Coronary artery (tissue), 2 donors: ENCODE measurements around the gene ERBIN.
"Not testable (repeated sequence)": the region's sequence is repeated elsewhere in the genome, so short reads cannot be mapped to it uniquely, and the experiment has no call there.

ENCODE experiments used
- DNase-seq: peaks from one replicate; pipeline ENCODE4 v3.0.0-alpha.2; 2017; ENCODE audit warnings: low spot score
- H3K27ac ChIP-seq, 2 donors: fragments of 200-600 bp; sonication (generic); one replicate each; pipeline ENCODE4 v1.5.1; 2016 to 2019
- H3K4me3 ChIP-seq: fragments of 200-600 bp; sonication (generic); 2 replicates; pipeline ENCODE4 v1.5.1; 2016; ENCODE audit warnings: mild to moderate bottlenecking, moderate library complexity
- TF ChIP-seq, protein P1 (sequence below): fragments of 200-600 bp; sonication (generic); IDR thresholded peaks from one replicate; pipeline ENCODE4 v1.5.1; 2019; ENCODE audit warnings: antibody characterized with exemption

The ERBIN gene

DNA sequence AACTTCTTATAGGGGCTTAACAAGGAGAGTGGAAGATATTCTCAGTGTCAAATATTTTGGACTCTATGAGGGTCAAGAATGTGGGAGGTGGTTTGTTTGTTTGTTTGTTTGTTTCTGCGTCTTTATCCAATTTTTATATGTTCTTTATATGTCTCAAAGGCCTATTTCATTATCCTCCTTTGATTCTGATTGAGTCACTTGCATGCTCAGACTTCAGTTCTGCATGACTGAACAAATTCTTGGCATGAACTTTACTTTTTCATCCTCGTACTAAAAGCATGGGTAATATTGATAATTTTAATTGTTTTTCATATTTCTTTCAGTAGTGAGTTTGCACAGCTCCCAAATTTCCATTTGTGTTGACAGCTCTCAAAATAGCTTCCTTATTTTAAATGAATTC, 19.2 kb upstream of the ERBIN start:
- TF ChIP-seq, protein P1, sequence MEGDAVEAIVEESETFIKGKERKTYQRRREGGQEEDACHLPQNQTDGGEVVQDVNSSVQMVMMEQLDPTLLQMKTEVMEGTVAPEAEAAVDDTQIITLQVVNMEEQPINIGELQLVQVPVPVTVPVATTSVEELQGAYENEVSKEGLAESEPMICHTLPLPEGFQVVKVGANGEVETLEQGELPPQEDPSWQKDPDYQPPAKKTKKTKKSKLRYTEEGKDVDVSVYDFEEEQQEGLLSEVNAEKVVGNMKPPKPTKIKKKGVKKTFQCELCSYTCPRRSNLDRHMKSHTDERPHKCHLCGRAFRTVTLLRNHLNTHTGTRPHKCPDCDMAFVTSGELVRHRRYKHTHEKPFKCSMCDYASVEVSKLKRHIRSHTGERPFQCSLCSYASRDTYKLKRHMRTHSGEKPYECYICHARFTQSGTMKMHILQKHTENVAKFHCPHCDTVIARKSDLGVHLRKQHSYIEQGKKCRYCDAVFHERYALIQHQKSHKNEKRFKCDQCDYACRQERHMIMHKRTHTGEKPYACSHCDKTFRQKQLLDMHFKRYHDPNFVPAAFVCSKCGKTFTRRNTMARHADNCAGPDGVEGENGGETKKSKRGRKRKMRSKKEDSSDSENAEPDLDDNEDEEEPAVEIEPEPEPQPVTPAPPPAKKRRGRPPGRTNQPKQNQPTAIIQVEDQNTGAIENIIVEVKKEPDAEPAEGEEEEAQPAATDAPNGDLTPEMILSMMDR = no peak
- no peak for DNase-seq
- Histone ChIP-seq H3K27ac (no peak overlapping the region), H3K4me3 (no peak overlapping the region)

DNA sequence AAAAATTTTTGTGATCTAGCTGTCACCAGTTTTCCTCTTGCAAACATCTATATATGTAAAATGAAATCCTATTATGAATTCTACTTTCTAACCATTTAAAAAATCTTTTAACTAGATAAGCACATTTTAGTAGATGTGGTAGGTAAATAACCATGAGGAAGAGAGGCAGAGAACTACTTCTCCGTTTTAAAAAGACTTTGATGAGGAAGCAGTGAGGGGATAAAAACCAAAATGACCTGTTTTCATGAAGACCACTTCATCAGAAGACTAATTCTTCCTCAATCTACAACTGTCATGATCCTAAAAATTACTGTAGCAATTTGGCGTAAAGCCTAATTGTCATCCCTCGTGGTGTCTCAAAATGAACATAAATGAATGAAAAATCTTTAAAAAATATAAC, 15.7 kb upstream of the ERBIN start:
- DNase-seq = no peak
- TF ChIP-seq, protein P1 = no peak
- Histone ChIP-seq H3K4me3 (no peak overlapping the region), H3K27ac (no peak overlapping the region)

DNA sequence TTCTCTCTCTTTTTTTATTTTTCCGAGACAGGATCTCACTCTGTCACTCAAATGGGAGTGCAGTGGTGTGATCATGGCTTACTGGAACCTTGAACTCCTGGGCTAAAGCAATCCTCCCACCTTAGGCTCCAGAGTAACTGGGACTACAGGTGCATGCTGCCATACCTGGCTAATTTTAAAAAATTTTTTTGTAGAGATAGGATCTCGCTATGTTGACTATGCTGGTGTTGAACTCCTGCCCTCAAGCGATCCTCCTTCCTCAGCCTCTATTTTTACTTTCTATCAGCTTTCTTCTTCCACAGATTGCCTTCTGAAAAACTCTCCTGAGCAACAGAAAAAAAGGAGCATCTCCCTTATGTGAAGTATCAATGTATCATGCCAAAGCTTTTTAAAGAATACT, 14.1 kb upstream of the ERBIN start:
- Histone ChIP-seq H3K27ac (no peak overlapping the region), H3K4me3 (no peak overlapping the region)
- TF ChIP-seq, protein P1 = no peak
- DNase-seq = no peak

DNA sequence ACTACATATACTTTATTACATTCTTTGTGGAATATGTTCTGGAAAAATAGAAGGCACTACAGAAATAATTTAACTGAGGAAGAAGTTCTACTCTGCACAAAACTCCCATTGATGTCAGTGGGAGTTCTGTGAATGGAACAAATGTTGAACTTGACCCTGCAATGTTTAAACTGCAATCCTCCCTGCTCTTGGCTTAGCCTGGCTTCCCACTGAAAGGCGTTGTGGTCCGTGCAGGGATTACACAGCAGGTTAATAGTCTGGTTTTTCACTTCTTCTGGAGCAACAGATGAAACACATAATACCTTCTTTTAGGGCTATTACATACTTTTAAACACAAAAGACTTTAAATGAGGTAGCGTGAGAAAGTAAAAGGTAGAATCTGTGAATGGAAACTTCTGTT, 12.9 kb upstream of the ERBIN start:
- TF ChIP-seq, protein P1 = no peak
- no peak overlapping the region for H3K4me3 ChIP-seq
- no peak overlapping the region for H3K27ac ChIP-seq
- DNase-seq = no peak

DNA sequence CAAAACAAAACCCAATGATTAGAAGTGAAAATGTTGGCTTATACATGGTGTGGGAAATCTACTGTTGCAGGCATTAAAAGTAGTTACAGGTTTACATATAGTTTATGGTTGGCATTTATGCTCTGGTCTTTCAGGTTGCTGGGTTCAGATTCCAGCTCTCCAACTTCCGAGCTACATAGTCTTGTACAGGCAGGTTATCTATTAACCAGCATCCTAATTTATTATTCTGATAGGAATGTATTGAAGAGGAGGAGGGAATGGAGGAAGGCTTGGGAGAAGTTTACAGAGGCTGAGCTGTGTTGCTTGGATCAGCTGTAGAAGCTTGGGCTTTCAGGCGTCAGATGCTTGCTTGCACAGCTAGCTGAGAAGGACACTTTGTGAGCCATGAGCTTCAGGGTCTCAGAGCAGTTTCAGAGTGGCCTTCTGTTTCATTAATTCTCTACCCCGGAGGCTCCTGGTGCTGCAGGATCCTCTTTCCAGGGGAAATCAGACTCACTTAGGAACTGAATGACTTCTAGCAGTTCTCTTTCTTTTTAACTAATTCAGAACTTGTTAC, 11.7 kb upstream of the ERBIN start:
- no peak overlapping the region for H3K4me3 ChIP-seq
- no peak overlapping the region for H3K27ac ChIP-seq
- no peak for DNase-seq
- TF ChIP-seq, protein P1 = no peak

DNA sequence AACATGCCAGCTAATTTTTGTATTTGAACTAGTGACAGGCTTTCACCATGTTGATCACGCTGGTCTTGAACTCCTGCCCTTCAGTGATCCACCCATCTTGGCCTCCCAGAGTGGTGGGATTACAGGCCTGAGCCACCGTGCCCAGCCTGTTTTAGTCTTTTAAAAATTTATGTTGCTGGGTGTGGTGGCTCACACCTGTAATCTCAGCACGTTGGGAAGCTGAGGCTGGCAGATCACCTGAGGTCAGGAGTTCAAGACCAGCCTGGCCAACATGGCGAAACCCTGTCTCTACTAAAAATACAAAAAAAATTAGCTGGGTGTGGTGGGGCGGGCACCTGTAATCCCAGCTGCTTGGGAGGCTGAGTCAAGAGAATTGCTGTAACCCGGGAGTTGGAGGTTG, 10.7 kb upstream of the ERBIN start:
- H3K4me3 ChIP-seq, H3K27ac ChIP-seq, DNase-seq: not testable (repeated sequence)

DNA sequence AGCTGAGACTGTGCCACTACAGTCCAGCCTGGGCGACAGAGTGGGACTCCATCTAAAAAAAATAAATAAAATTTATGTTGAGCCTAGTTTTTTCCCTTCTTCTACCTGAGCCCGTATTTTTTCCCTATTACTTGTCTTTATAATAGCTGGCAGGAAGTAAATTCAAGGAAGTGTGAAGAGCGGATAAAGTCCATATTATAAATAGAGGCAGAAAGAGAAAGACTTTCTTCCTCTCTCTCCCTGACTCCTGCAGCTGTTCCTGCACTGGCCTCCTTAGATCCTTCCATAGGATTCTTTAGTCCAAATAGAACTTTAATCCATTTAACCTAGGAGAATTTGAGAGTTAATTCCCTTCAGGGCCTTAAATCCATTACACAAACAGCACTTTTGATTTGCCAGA, 10.3 kb upstream of the ERBIN start:
- H3K27ac ChIP-seq = no peak overlapping the region
- DNase-seq = no peak
- no peak overlapping the region for H3K4me3 ChIP-seq
- TF ChIP-seq, protein P1 = no peak

DNA sequence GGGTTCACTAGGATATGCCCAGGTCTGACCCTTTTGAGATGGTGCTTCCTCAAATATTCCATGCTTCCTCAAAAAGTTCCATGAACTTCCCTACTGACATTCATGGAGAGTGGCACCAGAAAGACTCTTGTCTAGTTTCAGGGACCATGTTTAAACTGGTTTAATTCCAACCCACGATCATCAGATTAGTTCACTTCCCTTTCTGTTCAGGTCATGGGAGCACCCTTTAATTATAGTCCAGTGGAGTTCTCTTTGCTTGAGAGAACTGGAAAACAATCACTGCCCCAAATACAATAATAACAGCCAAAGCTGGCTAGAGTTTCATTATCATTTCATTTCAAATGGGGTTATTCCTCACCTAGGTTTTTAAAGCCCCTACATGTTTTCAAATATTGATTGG, 9.7 kb upstream of the ERBIN start:
- no peak for DNase-seq
- H3K4me3 ChIP-seq = no peak overlapping the region
- H3K27ac ChIP-seq = no peak overlapping the region
- TF ChIP-seq, protein P1 = no peak
